Measurements from ENCODE around the gene EYA3.

The EYA3 gene

GRCh38 chr1:28112388-28113241, 24.2 kb upstream of the EYA3 start:
- DNase-seq: no peak

GRCh38 chr1:28111157-28111556, 22.7 kb upstream of the EYA3 start:
- no peak for DNase-seq

GRCh38 chr1:28110555-28110954, 22.1 kb upstream of the EYA3 start:
- no peak for DNase-seq

GRCh38 chr1:28109639-28110038, 21.2 kb upstream of the EYA3 start:
- DNase-seq: no peak

GRCh38 chr1:28108001-28108400, 19.6 kb upstream of the EYA3 start:
- DNase-seq: no peak

- no peak for DNase-seq
These were observed 16.6 kb upstream of the EYA3 start for GRCh38 chr1:28104866-28105467.

- no peak for DNase-seq
These were observed 13.8 kb upstream of the EYA3 start for GRCh38 chr1:28102189-28102588.

- no peak for DNase-seq
These were observed 10.8 kb upstream of the EYA3 start for GRCh38 chr1:28099050-28099769.

- DNase-seq: no peak
These were observed 8.7 kb upstream of the EYA3 start for GRCh38 chr1:28097100-28097472.

- DNase-seq: no peak
These were observed 8.0 kb upstream of the EYA3 start for GRCh38 chr1:28096210-28097099.

- DNase-seq: peak; percentile 44 to 87 (median 59)
These were observed 2.8 kb upstream of the EYA3 start for GRCh38 chr1:28091043-28091781.

GRCh38 chr1:28087614-28088167, 719 bp downstream of the EYA3 start:
- DNase-seq: peak in 2 of 6 experiments; percentile 3 to 24

GRCh38 chr1:28086651-28087050, 1.8 kb downstream of the EYA3 start:
- DNase-seq: no peak

GRCh38 chr1:28085129-28085528, 3.3 kb downstream of the EYA3 start:
- no peak for DNase-seq

- no peak for DNase-seq
These were observed 4.5 kb downstream of the EYA3 start for GRCh38 chr1:28083876-28084275.

GRCh38 chr1:28078680-28079626, 9.5 kb downstream of the EYA3 start:
- DNase-seq: no peak

GRCh38 chr1:28078262-28078661, 10.1 kb downstream of the EYA3 start:
- DNase-seq: no peak

GRCh38 chr1:28074892-28075511, 13.4 kb downstream of the EYA3 start:
- DNase-seq: no peak

- DNase-seq: no peak
These were observed 14.5 kb downstream of the EYA3 start for GRCh38 chr1:28073867-28074266.

GRCh38 chr1:28071813-28072212, 16.6 kb downstream of the EYA3 start:
- DNase-seq: no peak
